Left ventricle myocardium superior (tissue), 1 donor: ENCODE measurements around the gene POU2F3. TPM values are rescaled to one million over a fixed set of nuclear protein-coding genes. Genes with fewer than 3 reads are reported as not detected.

Experiments used
- ATAC-seq: fragments of 200-7000 bp; cut with Tn5 transposase; one replicate; pipeline ENCODE4 v1.9.1; 2020; ENCODE audit warnings: mild to moderate bottlenecking, moderate library complexity
- DNase-seq: peaks from one replicate; pipeline ENCODE4 v3.0.0-alpha.2; 2020
- intact Hi-C: fragments of 100-400 bp; cut with micrococcal nuclease; formaldehyde crosslinking; loops from one replicate; pipeline ENCODE4 v1.11.0; 2022
- total RNA-seq: library from RNA; stranded (reverse); fragmentation: NEBNext Ultra II Directional; extraction: Animal tissue kit (Norgen Biotek cat#: 25700); gene quantifications from one replicate; pipeline ENCODE4 v1.2.1, GENCODE V29; 2021
- donor health status: DM: no; HTN: yes; CAD: no; lungs with severe emphysema.

POU2F3 gene
- total RNA-seq, 1 donor from 2014 or later = not detected

- DNase-seq (no peak), ATAC-seq (no peak)
- intact Hi-C loops = no loop called here
Measured at GRCh38 chr11:120223793-120224192, 16.1 kb upstream of the POU2F3 start.

DNA sequence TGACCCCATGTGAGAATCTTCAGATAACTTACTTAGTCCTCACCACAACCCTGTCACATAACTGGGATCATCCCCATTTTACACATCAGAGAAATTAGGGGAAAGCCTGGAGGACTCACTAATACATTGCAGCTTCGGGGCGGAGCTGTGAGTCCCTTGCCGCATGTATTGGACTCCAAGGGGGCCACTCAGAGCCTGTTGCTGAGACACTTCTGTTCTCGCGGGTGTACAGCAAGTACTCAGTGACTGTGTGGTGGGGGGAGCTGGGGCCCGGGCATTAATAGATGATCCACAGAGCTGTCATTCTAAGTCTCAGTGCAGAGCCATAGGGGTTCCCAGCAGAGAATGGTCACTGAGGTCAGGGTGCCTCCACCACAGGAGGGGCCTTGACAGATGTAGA lies 15.6 kb upstream of the POU2F3 start:
- no peak for ATAC-seq
- intact Hi-C loops = no loop called here

GRCh38 chr11:120224972-120225909 lies 14.7 kb upstream of the POU2F3 start:
- ATAC-seq (peak; percentile 69), DNase-seq (peak; percentile 63)
- intact Hi-C loops = no loop called here

More for the DNA sequence above, 15.6 kb upstream of the POU2F3 start:
- DNase-seq = peak; percentile 21

DNA sequence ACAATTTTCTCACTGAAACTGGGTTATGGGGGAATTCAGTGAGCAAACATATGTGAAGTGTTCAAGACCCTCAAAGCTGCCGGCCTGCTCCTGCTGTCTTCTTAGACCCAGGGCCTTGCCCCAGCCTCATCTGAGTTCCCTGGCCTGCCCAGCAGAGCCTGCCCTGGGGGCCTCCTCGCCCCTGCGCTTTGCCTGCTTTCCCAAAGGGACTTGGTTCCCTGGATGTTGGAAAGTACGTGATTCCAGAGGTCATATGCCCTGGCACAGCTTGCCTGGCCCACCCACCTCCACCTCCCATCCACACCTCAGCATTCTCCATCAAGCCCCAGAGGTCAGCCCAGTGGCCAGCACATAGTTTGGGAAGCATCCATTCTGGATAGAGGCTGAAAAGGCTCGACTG lies 13.7 kb upstream of the POU2F3 start:
- ATAC-seq = no peak
- intact Hi-C loops = no loop called here
- DNase-seq = peak; percentile 7

DNA sequence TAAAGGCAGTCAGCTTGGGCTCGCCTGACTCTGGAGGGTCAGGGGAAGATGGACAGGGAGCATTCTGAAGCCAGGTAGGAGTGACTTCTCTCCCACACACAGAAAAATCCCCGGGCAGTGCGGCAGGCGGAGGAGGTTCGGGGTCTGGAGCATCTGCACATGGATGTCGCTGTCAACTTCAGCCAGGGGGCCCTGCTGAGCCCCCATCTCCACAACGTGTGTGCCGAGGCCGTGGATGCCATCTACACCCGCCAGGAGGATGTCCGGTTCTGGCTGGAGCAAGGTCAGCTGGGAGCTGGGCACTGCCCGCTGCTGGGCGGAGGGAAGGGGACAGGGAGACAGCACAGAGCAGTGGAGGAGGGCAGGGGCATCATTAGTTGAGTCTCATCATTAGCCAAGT lies 13.2 kb upstream of the POU2F3 start:
- intact Hi-C loops = no loop called here
- ATAC-seq (no peak), DNase-seq (peak; percentile 29)

DNA sequence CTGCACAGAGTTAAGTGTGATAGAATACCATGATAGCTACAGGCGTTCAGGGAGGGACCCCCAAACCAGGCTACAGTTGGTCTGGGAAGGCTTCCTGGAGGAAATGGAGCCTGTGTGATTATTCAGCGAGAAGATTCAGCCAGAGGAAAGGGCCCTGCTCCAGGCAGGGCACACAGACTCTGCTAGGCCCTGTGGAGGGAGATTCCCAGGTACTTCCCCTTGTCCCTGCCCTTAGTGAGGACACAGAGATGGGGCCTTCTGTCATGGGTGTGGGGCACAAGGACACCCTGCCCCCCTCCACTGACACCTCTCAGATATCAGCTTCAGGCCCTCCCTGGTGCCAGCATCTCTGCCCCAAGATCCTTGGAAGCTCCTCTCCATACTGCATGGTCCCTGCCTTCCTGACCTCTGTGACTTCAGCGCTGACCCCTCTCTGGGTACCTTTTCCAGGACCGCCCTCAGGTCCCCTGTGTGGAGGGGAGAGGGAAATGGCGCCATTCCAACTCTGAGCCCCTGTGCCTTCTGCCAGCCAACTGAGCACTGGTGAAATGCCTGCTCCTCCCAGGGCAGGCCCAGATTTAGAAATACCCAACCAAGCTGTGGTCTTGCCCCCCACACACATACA lies 12.6 kb upstream of the POU2F3 start:
- intact Hi-C loops = no loop called here
- DNase-seq = peak; percentile 13
- no peak for ATAC-seq

- ATAC-seq = no peak
- DNase-seq = peak; percentile 28
- intact Hi-C loops = no loop called here
Measured at GRCh38 chr11:120228794-120229384, 11.1 kb upstream of the POU2F3 start.

- intact Hi-C loops = loop anchor here (2.0 to 5.0 kb wide), 2 partner anchors 57 to 73 kb away; no protein-coding TSS in a partner anchor
- no peak for ATAC-seq
- DNase-seq = peak; percentile 23
Measured at GRCh38 chr11:120229451-120230424, 10.2 kb upstream of the POU2F3 start.

DNA sequence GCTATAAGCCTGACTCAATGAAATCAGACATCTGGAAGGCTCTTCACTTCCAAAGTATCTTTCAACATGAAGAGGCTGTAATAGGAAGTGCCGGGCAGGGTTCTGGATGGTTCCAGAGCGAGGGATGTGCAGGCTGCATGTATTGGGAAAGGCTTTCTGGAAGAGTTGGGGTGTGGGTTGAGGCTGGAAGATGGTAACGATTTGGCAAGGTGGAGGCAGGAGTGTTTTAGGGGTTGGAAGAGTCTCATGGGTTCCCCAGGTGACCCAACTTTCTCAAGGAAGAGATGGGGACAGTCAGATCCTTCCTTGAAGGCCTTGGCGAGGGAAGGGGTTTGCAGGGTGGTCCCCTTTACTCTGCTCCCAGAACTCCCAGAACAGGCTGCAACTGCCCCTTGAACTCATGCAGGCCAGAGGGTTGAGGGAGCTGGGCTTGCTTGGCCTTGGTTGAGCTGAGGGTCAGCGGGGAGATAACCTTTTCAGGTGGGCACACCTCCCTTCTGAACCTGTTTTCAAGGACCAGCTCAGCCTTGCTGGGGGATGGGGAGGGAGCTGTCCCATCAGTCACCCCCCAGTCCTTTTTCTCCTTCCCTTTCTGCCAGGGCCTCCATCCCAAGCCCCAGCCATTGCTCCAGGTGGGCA lies 9.4 kb upstream of the POU2F3 start:
- DNase-seq = peak; percentile 12
- intact Hi-C loops = loop anchor here (2.0 to 5.0 kb wide), 2 partner anchors 58 to 72 kb away; no protein-coding TSS in a partner anchor
- ATAC-seq = no peak

- DNase-seq (peak; percentile 18), ATAC-seq (no peak)
- intact Hi-C loops = loop anchor here (2.0 to 5.0 kb wide), 2 partner anchors 59 to 70 kb away; no protein-coding TSS in a partner anchor
Measured at GRCh38 chr11:120231963-120232362, 8.0 kb upstream of the POU2F3 start.

GRCh38 chr11:120233207-120233803 lies 6.6 kb upstream of the POU2F3 start:
- intact Hi-C loops = loop anchor here (5.0 kb wide), 1 partner anchor 69 kb away; no protein-coding TSS in a partner anchor
- ATAC-seq = no peak
- peak; percentile 13 for DNase-seq

GRCh38 chr11:120235024-120235628 lies 4.8 kb upstream of the POU2F3 start:
- intact Hi-C loops = no loop called here
- ATAC-seq (peak; percentile 80), DNase-seq (peak; percentile 81)

GRCh38 chr11:120236169-120237107 lies 3.5 kb upstream of the POU2F3 start:
- ATAC-seq = no peak

DNA sequence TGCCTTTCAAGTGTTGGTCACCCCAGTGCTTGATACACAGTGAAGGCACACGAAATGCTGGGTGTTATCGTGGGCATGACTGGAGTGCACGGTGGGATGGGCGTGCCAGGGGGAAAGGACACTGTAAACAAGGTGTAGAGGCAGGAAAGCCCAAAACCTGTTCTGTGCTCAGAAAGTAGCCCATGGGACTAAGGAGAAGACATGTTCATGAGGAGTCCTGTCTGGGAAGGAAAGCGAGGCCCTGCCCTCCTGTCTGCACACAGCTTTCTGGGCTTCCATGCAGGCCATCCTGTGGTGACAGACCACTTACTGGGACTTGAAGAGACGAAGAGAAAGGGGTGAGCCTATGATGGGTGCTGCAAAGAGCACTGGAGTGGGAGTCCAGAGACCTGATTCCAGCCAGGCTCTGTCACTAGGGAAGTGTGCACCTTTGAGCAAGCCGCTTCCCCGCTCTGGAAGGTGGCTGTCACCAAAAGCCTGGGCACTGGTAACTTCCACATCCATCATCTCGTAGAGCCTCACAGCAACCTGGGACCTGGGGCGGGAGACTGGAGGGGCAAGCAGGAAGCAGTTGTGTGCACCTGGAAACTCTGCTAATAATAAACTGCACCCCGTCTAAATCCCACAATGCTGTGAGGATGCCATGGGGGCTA lies 846 bp upstream of the POU2F3 start:
- no peak for ATAC-seq
- no peak for DNase-seq
- intact Hi-C loops = no loop called here

More at GRCh38 chr11:120236169-120237107, 3.5 kb upstream of the POU2F3 start:
- intact Hi-C loops = no loop called here
- no peak for DNase-seq

DNA sequence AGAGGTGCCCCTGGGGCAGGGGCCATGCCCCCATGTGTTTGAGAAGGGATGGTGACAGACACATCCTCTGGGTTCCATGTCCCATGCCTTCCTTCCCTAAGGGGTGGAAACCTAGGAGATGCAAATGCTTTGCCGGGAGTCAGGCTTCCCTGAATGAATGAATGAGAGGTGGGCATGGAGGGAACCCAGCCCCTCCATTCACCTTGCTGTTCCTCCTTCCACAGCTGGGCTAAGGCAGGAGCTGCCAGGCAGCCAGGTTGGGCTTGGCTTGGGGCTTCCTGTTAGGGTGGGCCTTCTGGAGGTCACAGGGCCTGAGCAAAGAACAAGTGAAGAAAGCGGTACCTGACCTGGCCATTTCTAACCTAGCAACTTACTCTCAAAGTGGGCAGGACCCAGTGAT lies 926 bp downstream of the POU2F3 start:
- intact Hi-C loops = no loop called here

GRCh38 chr11:120241277-120241676 lies 1.3 kb downstream of the POU2F3 start:
- intact Hi-C loops = no loop called here
- DNase-seq (peak; percentile 14), ATAC-seq (no peak)

More for the DNA sequence above, 926 bp downstream of the POU2F3 start:
- ATAC-seq = no peak
- peak; percentile 18 for DNase-seq
